IPS-18a (cell line): Measurements from ENCODE around the gene GLDN.

Source experiments
- H3K27ac ChIP-seq: one replicate; pipeline ENCODE4 v1.5.1; 2013; ENCODE audit warnings: low read length
- H3K27me3 ChIP-seq: one replicate; pipeline ENCODE4 v1.6.1; 2013; ENCODE audit warnings: mild to moderate bottlenecking, low read length; ENCODE audit not compliant: control insufficient read depth, insufficient read depth
- H3K36me3 ChIP-seq: one replicate; pipeline ENCODE4 v1.6.1; 2013; ENCODE audit warnings: low read depth, low read length; ENCODE audit not compliant: control insufficient read depth
- H3K4me1 ChIP-seq: one replicate; pipeline ENCODE4 v1.6.1; 2013; ENCODE audit warnings: low read depth, low read length; ENCODE audit not compliant: control insufficient read depth
- H3K4me3 ChIP-seq: one replicate; pipeline ENCODE4 v1.5.1; 2013; ENCODE audit warnings: low read length
- H3K9ac ChIP-seq: one replicate; pipeline ENCODE4 v1.6.1; 2013; ENCODE audit warnings: mild to moderate bottlenecking, low read length, moderate library complexity
- H3K9me3 ChIP-seq: one replicate; pipeline ENCODE4 v1.6.1; 2013; ENCODE audit warnings: low read depth, low read length; ENCODE audit not compliant: control insufficient read depth

Gene GLDN

GRCh38 chr15:51327081-51327480, 14.4 kb upstream of the GLDN start:
- no peak overlapping the region for H3K4me3 ChIP-seq
- H3K9me3 ChIP-seq: no peaks in the 10 kb centered on the region
- no peaks in the 10 kb centered on the region for H3K27me3 ChIP-seq
- no peak overlapping the region for H3K9ac ChIP-seq
- no peaks in the 10 kb centered on the region for H3K4me1 ChIP-seq
- H3K27ac ChIP-seq: no peak overlapping the region
- H3K36me3 ChIP-seq: no peaks in the 10 kb centered on the region

DNA sequence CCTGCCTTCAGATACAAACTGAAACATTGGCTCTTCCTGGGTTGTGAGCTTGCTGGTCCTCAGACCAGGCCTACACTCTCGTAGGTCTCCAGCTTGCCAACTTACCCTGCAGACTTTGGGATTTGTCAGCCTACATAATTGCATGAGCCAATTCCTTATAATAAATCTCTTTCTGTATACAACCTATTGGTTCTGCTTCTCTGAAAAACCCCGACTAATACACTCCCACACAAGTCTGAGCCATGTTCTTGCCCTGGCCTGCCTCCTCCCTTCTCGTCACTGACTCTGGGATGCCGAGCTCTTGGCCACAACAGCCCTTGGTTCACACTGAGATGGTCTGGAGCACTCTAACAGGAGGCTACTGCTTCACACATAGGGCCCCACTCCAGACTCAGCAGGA, 12.5 kb upstream of the GLDN start:
- Histone ChIP-seq H3K4me3 (no peak overlapping the region), H3K36me3 (no peaks in the 10 kb centered on the region), H3K9ac (no peak overlapping the region), H3K27ac (no peak overlapping the region), H3K27me3 (no peaks in the 10 kb centered on the region), H3K4me1 (no peaks in the 10 kb centered on the region), H3K9me3 (no peaks in the 10 kb centered on the region)

GRCh38 chr15:51331141-51331540, 10.3 kb upstream of the GLDN start:
- H3K4me1 ChIP-seq: no peaks in the 10 kb centered on the region
- H3K27me3 ChIP-seq: no peaks in the 10 kb centered on the region
- H3K27ac ChIP-seq: no peak overlapping the region
- H3K36me3 ChIP-seq: no peaks in the 10 kb centered on the region
- no peak overlapping the region for H3K9ac ChIP-seq
- H3K9me3 ChIP-seq: no peaks in the 10 kb centered on the region
- no peak overlapping the region for H3K4me3 ChIP-seq

DNA sequence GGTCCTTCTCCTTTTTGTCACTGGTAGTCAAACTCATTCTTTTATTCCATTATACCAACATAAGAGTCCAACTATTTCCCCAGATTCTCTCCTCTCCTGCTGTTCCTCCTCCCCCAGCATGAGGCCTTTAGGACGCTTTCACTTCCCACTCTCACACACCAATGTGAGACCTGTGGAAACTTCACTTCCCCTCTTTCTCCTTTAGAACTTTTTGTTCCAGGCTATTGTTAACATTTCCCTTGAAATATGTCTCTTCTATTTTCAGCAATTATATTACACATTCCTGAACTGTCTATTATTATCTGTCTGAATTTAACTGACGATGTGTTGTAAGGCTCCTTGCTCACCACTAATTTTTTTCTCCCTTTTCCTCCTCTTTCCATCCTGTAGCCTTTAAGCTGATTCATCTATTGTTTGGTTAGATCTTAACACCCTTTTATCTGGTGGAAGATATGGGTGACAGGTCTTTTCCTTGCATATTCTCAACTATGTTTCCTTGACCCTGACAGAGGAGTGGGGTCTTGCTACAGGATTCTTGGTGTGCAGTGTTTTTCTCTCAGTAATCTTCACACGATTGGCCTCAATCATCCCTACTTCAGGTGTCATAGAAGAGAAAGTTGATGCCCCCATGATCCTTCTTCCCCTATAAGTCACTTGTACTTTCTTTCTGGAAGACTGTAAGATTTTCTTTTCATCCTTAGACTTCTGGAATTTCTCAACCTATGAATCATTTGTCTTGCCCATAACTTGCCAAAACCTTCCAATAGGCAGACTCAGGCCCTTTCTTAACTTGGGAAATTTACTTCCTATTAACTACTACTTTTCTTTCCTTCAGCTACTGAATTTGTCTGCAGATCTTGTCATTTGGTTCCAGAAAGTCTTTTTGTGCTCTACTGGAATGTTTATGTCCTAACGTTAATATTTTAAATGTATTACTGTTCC, 9.0 kb upstream of the GLDN start:
- Histone ChIP-seq H3K27me3 (no peaks in the 10 kb centered on the region), H3K27ac (no peak overlapping the region), H3K4me1 (no peaks in the 10 kb centered on the region), H3K4me3 (no peak overlapping the region), H3K9ac (no peak overlapping the region), H3K36me3 (no peaks in the 10 kb centered on the region), H3K9me3 (no peaks in the 10 kb centered on the region)

DNA sequence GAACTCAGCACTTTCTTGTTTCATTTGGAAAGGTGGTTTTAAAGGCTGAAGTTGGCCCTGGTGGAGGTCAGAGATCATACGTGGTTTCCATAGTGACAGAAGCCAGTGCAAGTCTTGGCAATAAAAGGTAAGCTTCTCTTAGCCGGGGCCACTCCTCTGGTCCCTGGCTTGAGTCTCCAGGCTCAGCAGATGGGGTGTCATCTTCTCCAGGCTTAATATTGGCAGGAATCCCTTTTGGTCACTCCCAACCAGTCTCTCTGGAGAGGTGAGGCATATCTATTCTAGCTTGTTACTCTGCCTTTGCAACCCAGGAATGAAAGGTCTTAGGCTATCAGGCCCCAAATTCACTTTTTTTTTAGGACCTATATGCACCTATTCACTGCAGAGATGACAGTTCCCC, 7.9 kb upstream of the GLDN start:
- no peak overlapping the region for H3K4me3 ChIP-seq
- no peak overlapping the region for H3K27ac ChIP-seq

GRCh38 chr15:51334011-51334451, 7.4 kb upstream of the GLDN start:
- no peak overlapping the region for H3K4me3 ChIP-seq
- H3K4me1 ChIP-seq: no peaks in the 10 kb centered on the region
- H3K27ac ChIP-seq: no peak overlapping the region

More for the DNA sequence above, 7.9 kb upstream of the GLDN start:
- no peaks in the 10 kb centered on the region for H3K4me1 ChIP-seq
- H3K27me3 ChIP-seq: no peaks in the 10 kb centered on the region
- H3K36me3 ChIP-seq: no peaks in the 10 kb centered on the region
- no peak overlapping the region for H3K9ac ChIP-seq
- H3K9me3 ChIP-seq: no peaks in the 10 kb centered on the region

DNA sequence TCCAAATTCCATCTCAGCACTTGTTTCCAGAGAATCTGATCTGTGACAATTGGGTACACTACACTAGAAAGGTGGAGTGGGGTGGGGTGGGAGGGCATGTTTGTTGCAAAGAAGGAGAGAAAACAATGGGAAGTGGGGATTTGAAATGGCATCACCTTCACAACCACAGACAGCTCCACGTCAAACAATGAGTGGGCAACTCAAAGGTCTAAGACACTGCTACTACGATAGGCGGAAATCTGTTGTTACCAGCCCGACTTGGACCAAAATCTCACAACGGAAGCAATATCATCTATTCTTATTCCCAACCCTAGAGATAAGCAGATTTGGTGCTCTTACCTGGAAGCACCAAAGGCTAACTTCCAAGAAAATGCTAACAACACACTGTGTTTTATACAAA, 6.4 kb upstream of the GLDN start:
- H3K4me3 ChIP-seq: no peak overlapping the region
- no peaks in the 10 kb centered on the region for H3K4me1 ChIP-seq
- no peak overlapping the region for H3K9ac ChIP-seq
- H3K36me3 ChIP-seq: no peaks in the 10 kb centered on the region
- H3K27ac ChIP-seq: no peak overlapping the region
- H3K27me3 ChIP-seq: peaks cover 7% of the 10 kb centered on the region
- H3K9me3 ChIP-seq: no peaks in the 10 kb centered on the region

More at GRCh38 chr15:51334011-51334451, 7.4 kb upstream of the GLDN start:
- no peaks in the 10 kb centered on the region for H3K36me3 ChIP-seq
- H3K27me3 ChIP-seq: no peaks in the 10 kb centered on the region
- H3K9me3 ChIP-seq: no peaks in the 10 kb centered on the region
- no peak overlapping the region for H3K9ac ChIP-seq

- H3K9ac ChIP-seq: no peak overlapping the region
- no peaks in the 10 kb centered on the region for H3K9me3 ChIP-seq
- H3K27ac ChIP-seq: no peak overlapping the region
- no peaks in the 10 kb centered on the region for H3K4me1 ChIP-seq
- H3K27me3 ChIP-seq: peaks cover 13% of the 10 kb centered on the region
- no peaks in the 10 kb centered on the region for H3K36me3 ChIP-seq
- no peak overlapping the region for H3K4me3 ChIP-seq
These were observed 5.7 kb upstream of the GLDN start for GRCh38 chr15:51335538-51336410.

DNA sequence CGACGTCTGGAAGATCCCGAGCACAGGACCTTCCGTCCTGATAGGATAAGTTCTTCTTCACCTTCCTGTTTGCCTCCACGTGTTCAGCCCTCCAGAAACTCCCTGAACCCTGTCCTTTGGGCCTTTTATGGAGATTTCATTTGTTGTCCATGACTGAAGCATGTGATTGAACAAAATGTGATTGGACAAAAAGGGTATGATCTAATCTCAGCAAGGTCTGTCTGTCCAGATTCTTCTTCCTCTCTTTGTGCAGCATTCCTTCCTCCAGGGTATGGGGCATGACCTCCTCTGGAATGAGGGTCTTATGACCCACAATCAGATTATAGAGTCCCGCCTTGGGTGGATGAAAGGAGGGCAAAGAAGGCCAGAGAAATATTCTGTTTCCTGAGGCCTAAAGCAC, 3.0 kb upstream of the GLDN start, which contains the start of gene CYP19A1:
Gene CYP19A1 (minus strand): TSS at position 101 of the 400 bp plus-strand sequence. CDS start 95,684 bp downstream, outside the sequence.
- Histone ChIP-seq H3K4me1 (no peaks in the 10 kb centered on the region), H3K27me3 (peaks cover 41% of the 10 kb centered on the region), H3K9me3 (no peaks in the 10 kb centered on the region), H3K9ac (no peak within 1 kb of the TSS), H3K4me3 (no peak within 1 kb of the TSS), H3K27ac (no peak within 1 kb of the TSS), H3K36me3 (no peaks in the 10 kb centered on the region)

DNA sequence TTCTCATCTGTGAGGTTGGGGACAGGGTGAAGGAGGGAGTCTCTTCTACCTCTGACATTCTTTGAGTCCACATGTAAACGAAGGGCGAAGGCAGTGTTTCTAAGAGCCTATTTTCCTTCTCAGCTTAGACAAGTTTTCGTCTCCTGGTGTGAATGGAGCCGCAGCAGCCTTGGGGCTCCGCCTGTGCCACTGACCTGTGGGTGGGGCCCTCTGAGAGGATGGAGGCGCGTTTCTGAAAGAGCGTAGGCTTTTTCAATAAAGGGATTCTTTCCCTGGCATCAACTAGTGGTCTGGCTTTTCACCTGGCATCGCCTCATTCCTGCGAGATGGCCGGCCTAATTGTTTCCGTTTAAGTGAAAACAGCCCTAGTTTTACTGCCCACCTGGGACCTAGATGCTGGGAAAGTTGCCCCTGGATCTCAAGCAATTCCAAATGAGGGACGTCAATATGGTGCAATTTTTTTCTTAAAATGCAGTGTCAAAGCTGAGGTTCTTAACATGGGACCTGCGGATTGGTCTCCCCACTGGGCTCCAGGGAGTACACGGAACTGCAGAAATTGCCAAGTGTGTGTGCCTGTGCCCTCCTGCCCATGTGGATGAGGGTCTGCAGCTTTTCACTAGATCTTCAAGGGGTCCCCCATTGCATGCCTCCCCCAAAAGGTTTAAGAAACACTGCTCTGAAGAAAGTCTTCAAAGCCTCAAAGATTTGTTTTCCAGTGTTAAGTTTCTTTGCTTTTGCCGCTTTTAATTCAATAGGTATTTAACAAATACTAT, 958 bp downstream of the GLDN start:
- Histone ChIP-seq H3K4me3 (peak overlapping the region; percentile 53), H3K27me3 (peaks cover 48% of the 10 kb centered on the region), H3K9me3 (no peaks in the 10 kb centered on the region), H3K27ac (no peak overlapping the region), H3K9ac (no peak overlapping the region), H3K36me3 (no peaks in the 10 kb centered on the region), H3K4me1 (no peaks in the 10 kb centered on the region)

DNA sequence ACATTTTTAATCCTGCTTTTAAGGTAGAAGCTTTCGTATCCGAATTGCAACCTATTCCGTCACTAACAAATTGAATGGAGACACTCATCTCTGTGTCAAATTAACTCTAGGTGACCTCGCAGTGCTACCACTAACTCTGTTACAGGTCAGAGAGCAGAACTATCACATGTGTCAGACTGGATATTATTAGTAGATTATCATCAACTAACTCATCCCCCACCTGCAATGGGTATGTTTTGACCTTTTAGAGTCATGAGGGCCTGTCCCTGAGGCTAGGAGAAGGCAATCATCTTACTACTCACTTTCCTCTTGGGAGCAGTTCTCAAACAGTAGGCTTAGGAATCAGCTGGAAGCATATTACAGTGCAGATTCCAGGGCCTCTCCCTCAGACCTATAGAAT, 2.0 kb downstream of the GLDN start:
- H3K27ac ChIP-seq: no peak overlapping the region
- no peak overlapping the region for H3K4me3 ChIP-seq
- H3K36me3 ChIP-seq: no peaks in the 10 kb centered on the region
- no peaks in the 10 kb centered on the region for H3K9me3 ChIP-seq
- peaks cover 48% of the 10 kb centered on the region for H3K27me3 ChIP-seq
- H3K4me1 ChIP-seq: no peaks in the 10 kb centered on the region
- no peak overlapping the region for H3K9ac ChIP-seq
